Retinal pigment epithelial cell (primary cell): ENCODE data around the gene AIFM2.

Experiments
- DNase-seq: peaks from one replicate; pipeline ENCODE4 v3.0.0-alpha.2; 2010; ENCODE audit warnings: low read depth
- H3K4me3 ChIP-seq: 2 replicates; pipeline ENCODE4 v1.5.1; 2011; ENCODE audit warnings: mild to moderate bottlenecking, low read length, control low read depth, moderate library complexity
- TF ChIP-seq, protein P1 (sequence below): conservative IDR thresholded peaks from 2 replicates; pipeline ENCODE4 v1.5.1; 2011; ENCODE audit warnings: low read depth, low read length, control low read depth, inconsistent platforms

The AIFM2 gene

DNA sequence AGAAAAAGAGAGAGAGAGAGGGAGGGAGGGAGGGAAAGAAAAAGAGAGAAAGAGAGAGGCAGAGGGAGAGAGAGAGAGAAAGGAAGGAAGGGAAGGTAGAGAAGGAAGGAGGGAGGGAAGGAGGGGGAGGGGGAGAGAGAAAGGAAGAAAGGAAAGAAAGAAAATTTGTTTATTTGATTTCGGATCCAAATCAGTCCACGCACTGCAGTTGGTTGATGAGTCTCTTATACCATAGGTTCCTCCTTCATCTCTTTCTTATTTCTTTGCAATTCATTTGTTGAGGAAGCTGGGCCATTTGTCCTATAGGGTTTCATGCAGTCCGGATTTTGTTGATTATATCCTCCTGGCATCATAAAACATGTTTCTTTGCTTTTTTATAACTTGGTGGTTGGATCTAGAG lies 34.4 kb downstream of the AIFM2 start:
- DNase-seq, result no peak
- H3K4me3 ChIP-seq, result no peak overlapping the region
- TF ChIP-seq, protein P1, sequence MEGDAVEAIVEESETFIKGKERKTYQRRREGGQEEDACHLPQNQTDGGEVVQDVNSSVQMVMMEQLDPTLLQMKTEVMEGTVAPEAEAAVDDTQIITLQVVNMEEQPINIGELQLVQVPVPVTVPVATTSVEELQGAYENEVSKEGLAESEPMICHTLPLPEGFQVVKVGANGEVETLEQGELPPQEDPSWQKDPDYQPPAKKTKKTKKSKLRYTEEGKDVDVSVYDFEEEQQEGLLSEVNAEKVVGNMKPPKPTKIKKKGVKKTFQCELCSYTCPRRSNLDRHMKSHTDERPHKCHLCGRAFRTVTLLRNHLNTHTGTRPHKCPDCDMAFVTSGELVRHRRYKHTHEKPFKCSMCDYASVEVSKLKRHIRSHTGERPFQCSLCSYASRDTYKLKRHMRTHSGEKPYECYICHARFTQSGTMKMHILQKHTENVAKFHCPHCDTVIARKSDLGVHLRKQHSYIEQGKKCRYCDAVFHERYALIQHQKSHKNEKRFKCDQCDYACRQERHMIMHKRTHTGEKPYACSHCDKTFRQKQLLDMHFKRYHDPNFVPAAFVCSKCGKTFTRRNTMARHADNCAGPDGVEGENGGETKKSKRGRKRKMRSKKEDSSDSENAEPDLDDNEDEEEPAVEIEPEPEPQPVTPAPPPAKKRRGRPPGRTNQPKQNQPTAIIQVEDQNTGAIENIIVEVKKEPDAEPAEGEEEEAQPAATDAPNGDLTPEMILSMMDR, result no peak

DNA sequence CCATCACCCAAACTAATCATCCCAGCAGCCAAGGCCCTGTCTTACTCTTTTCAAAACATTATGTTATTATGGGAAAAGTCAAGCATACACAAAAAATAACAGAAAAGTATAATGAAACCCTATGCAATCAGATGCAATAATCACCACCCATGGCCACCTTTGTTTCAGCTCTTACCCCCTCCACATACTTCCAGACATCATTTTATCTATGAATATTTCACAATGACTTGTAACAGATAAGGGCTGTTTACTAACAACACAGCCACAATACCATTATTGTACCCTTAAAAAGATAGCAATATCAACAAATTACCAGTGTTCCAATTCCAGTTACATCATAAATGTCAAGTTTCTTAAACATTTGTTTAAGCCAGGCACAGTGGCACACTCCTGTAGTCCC lies 35.2 kb downstream of the AIFM2 start:
- no peak for DNase-seq
- TF ChIP-seq, protein P1, result no peak
- H3K4me3 ChIP-seq, result no peak overlapping the region

DNA sequence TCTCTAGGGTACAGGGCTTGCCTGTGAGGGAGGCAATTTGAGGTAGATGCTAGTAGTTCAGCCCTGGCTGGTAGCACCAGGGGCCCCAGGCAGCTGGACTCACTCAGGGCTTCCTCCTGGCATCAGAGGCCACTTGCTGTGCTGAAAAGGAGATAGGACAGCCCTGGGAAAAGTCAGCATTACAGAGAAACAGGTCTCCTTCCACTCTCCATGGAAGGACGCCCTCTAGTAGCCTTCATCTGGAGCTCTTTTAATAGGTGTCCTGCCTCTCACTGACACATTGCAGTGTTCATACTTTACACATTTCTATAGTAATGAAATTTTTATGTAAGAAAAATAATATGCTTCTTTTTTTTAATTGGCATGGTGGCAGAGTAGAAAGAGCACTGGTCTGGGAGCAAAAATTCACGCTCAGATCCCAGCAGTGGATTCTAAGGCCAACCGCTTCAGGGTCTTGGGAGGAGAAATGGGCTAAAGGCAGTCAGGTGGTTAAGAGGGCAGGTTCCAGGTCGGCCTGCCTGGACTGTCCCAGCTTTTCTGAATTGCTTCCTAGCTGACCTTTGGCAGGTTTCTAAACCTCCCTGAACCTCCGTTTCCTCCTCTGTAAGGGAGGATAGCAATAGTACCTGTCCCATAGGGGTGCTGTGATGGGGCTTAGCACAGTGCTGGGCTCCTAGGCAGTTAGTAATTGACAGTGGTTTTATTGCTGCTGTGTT lies 35.8 kb downstream of the AIFM2 start:
- TF ChIP-seq, protein P1, result no peak
- no peak for DNase-seq
- no peak overlapping the region for H3K4me3 ChIP-seq

DNA sequence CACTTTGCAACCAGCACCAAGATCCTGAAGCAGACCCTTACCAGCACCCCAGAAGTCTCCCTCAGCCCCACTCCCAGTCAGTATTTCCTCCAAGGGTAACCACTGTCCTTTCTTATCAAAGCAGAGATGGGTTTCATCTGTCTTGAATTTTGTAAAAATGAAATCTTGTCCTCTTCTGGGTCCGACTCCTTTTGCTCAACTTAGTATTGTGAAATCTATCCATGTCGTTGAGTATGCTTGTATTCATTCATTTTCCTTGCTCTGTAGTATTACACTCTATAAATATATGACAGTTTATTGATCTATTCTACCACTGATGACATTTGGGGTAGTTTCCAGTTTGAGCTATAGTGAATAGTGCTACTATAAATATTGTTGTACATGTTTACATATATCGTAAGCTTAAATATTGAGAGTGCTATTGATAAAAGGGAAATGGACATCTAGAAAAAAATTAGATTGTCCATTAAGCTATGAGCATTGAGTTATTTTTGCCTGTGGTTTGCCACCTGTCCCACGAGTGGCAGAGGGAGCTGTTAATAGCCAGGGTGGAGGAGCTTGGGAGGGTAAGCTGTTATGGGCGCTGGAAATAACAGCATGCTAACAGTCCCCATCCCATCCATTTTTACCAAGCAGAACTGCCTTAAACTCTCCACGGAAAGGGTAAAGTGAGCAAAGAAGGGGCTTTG lies 36.5 kb downstream of the AIFM2 start:
- TF ChIP-seq, protein P1, result no peak
- no peak for DNase-seq
- H3K4me3 ChIP-seq, result no peak overlapping the region

DNA sequence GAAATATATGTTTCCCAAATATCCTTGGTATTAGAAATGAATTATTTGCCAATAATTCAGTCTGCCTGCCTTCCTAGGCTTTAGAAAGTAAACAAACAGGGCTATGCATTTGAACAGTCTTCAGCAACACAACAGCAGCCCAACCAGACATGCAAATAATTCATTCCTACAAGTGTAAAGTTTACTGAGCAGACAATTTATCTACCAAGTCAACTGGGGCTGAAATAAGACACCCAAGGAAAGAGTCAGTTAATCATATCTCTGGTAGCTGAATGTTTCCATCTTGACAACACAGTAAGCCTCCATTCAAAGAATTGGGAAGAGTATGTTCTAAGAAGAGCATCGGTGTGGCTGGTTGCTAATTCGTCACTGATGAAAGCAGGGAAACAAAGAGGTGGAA lies 38.4 kb downstream of the AIFM2 start:
- TF ChIP-seq, protein P1, result no peak
- no peak overlapping the region for H3K4me3 ChIP-seq
- DNase-seq, result no peak

DNA sequence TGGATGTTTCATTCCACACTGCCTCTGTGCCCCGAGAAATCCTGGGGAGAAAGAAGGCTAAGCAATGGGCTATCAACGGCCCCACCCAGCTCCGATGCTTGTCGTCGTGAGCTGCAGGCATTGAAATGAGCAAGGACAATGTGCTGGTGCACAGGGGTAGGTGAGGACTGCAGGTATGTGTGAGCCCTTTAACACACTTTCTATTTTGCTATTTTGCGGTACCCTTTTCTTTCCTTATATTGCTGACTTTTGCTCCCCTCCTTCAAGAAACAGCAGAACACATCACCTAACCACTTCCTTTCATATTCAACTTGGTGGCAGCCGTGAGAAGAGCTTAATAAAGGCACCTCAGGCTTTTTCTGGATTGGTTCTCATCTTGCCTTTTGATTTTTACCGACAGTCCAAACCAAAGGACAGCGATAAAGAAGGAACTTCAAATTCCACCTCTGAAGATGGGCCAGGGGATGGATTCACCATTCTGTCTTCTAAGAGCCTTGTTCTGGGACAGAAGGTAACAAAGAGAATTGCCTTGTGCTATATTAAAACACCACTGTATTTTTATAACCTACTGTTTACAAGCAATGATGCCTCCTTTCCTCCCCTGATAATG lies 39.2 kb downstream of the AIFM2 start:
- no peak overlapping the region for H3K4me3 ChIP-seq
- DNase-seq, result no peak

More for the DNA sequence above, 39.2 kb downstream of the AIFM2 start:
- TF ChIP-seq, protein P1, result no peak
